Stimulated activated CD4-positive, alpha-beta T cell treated with anti-CD3 and anti-CD28 coated beads, Interleukin-2, amount 100 ng/mL, for 4 hours (primary cell): ENCODE results near the gene AIF1L.

ENCODE experiments used
- DNase-seq: peaks from one replicate; pipeline ENCODE4 v3.0.0-alpha.2; 2020; ENCODE audit warnings: low read depth

AIF1L gene

DNA sequence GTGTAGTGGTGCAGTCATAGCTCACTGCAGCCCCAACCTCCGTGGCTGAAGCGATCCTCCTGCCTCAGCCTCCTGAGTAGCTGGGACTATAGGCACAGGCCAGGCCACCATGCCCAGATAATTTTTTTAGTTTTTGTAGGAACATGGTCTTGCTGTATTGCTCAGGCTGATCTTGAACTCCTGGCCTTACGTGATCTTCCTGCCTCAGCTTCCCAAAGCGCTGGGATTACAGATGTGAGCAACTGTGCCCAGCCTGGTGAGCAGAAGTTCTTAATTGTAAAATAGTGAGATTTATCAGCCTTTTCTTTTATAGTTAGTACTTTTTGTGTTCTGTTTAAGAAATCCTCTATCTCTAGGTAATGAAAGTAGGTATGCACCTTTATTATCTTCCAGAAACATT is 71.6 kb downstream of the AIF1L start:
- DNase-seq = no peak

DNA sequence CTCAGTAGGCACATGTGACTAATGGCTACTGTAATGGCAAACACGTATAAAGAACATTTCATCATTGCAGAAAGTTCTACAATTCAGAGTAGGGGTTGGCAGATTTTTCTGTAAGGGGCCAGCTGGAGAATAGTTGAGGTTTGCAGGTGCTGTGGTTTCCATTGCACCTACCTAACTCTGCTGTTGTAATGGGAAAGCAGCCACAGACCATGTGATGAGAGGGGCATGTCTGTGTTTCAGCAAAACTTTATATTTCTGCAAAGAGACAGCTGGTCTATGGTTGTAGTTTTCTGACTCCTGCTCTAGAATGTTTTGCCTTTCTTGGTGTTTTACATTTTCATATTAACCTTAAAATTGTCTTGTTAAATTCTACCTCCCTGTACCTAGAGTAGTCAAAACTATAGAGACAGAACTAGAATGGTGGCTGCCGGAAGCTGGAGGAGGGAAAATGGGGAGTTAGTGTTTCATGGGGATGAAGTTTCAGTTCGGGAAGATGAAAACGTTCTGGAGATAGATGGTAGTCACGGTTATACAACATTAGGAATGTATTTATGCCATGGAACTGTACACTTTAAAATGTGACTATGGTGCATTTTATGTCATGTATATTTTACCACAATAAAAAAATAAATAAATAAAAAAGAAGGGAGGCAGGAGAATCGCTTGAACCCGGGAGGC is 73.4 kb downstream of the AIF1L start:
- no peak for DNase-seq
